Fibroblast of skin of left biceps (primary cell): Measurements from ENCODE around the gene UTP11.
"Not testable (repeated sequence)": the region's sequence is repeated elsewhere in the genome, so short reads cannot be mapped to it uniquely, and the experiment has no call there.

Experiments
- DNase-seq, 2 experiments: peaks; one replicate each; pipeline ENCODE4 v3.0.0-alpha.2; 2013; ENCODE audit warnings: low read depth in 2 of 2

The UTP11 gene

DNA sequence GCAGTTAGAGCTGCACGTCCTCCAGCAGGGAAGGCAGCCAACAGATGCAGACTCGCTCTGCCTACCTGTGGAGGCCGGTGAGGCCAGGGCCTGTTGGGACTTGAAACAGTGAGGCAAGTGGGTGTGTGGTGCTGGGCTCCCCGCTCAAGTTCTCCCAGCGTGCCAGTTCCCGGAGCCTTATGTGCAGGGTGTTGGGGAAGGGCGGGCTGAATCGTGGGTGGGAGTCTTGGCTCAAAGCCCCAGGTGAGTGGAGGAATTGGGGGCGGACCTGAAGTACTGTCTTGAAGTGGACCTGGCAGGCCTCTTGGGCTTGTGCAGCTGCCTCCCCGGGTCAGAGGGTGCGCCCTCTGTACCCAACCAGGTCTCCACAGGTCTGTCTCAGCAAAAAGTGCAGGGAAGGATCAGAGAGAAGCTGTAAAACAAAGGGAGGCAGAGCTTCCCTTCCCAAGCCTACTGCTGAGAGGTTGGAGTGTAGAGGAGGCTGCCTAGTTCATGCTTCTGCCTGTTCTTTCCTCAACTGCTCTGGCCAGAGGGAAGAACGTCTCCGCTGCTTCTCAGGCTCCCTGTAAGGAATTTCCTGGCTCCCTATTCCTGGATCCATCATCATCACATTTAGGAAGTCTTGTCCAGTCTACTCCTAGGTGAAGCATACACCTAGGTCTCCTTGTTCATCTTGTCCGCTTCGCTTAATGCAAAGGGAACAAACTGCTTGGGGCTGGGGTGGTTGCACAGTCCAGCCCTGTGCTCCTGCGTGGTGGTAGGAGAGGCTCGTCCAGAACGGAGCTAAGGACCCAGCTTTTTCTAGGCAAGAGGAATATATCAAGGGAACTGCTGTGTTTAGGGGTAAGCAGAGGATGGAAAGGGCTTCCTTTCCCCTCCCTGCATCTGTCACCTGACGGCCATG, 14.9 kb downstream of the UTP11 start:
- no peak for DNase-seq

DNA sequence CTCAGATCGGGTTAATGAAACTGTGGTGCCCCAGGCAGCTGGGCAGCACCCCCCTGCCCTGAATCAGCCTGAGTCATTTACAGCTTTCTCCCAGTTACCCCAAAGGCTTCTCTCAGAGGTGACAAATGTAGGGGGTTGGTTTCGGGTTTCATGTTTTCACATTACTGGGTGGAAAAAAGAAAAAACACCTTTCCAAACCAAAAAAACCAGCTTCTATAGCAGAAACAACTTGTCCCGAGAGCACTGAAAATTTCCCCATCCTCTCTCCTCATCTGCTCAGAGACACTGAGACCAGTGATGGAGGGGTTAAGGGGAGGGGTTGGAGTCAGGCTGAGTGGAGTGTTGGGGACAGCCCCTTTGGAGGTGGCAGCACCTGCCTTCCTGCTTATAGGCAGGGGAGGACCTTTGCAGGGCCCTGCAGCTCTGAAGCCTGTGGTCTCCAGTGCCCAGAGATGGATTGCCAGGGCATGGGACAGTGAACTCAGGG, 15.6 kb downstream of the UTP11 start:
- no peak for DNase-seq

DNA sequence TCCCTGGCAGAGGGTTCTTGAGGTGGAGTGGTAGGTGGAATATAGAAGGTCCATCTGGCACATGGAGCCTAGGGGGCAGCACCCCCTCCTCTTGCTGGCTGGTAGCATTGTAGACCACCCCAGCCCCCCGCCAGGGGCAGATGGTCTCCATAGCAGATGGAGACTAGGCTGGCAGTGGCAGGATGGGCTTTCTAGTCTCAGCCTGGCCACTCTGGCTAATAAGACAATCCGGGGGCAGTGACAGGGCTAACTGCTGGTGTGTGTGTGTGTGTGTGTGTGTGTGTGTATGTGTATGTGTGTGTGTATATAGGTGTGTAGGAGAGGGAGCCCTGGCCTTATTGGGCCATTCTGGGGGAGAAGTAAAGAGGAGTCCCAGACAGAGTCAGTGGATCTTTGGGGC, 16.1 kb downstream of the UTP11 start:
- DNase-seq = no peak

DNA sequence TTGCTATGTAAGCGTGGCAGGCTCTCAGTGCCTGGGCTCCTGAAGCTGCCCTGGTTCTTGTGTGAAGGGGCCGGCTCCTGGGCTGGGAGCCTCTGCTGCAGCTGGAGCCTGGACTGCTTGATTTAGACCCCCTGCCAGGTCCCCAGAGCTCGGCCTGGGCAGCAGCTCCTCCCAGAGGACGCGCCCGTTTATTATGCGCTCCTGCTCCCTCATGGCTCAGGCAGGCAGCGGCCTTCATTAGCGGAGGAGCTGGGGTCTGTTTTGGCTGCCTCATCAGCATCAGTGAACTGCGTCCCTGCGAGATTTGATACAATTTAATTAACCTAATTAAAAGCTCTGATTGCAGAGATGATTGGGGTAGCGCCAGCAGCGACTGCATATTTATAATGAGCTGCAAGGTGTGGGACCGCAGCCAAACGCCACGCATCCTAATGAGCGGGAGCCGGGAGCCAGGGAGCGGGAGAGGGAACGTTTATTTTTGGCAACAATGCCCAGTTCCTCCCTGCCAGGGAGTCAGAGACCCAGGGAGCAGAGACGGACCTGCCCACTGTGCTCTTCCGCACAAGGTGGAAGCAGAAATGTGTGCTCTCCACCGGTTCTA, 16.6 kb downstream of the UTP11 start:
- no peak for DNase-seq

DNA sequence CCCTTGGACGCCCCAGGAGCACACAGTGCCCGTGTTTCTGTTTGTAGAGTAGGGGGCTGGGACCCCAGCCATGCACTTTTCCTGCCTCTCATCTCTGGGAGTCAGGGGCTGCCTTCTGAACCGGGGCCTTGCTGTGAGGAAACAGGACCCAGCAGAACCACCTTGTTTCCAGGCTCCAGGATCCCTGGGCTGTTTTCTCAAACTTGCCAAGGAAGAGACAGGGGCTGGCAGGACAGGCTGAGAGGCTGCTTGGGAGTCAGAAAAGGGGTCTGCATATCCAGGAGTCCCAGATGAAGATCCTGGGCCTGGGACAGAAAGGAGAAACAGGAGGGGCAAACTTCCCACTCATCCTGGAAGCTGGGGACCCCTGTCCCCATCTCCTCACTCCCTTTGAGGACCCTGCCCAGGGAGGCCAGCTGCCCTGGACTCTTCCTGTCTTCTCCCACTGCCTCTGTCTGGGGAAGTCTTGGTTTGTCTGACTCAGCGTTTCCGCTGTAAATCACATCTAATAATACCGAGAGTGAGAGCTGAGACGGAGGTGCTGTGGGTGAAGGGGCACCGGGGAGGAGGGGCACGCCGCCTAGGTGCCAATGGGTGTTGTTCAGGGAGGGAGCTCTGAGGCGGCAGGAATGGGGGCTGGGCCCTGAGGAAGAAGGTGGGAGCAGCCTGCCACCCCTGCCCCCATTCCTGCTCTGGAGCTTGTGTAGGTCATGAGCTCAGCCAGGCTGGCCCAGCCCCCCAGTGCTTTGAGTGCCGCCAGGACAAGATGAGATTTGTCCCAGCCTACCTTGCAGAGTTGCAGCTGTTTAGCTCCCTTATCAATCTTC, 17.4 kb downstream of the UTP11 start:
- DNase-seq = no peak

DNA sequence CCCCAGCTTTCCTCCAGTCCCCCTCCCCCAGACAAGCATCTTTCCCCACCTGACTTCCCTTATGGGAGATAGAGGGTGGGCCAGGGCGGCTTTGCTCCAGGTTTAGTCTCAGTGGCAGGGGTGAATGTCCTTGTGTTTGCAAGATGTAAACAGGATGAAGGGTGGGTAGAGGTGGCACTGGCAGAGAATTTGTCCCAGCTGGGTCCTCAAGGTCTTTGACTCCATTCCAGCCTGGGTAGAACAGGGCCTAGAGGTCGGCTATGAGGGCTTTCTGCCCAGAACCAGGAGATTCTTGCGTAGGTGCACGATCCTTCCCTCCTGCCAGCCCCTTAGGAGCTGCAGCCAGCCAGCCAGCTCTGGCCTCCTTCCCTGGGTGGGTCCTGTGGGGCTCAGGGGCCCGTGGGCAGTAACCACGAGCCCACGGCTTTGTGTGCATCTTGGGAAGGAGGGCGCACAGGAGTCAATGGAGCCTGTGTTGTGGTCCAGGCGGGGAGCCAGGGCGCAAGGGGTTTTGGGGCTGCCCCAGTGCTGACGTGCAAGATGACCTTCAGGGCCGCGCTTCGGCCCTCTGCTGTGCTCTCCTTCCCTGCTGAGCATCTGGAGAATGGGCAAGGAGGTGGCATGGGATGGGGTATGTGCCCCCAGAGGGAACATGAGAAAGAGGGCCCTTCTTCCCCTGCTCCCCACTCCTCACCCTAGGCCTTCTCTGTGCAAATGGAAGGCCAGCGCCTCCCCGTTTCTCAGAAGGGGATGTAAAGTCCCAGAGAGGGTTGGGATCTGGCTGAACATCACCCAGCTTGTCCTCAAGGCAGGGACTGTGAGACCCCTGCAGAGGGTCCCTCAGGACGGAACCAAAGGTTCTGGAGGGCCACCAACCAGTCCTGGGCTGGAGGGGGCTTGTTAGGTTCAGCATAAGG, 18.3 kb downstream of the UTP11 start:
- DNase-seq = no peak

DNA sequence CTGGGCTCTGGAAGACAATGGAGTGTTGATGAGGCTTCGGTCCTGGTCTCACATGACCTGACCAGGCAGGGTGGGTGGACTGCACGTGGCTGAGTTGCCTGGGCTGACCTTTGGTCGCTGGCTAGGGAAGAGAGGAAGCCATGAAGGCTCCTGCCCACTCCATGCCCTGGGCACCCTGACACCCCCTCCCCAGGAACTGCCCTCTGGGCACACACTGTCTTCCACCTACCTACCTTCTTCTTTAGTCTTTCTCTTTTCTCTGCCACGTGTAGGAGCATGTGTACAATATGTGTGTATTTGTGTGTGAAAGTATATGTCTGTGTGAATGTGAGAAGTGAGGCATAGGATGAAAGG, 19.0 kb downstream of the UTP11 start:
- no peak for DNase-seq

DNA sequence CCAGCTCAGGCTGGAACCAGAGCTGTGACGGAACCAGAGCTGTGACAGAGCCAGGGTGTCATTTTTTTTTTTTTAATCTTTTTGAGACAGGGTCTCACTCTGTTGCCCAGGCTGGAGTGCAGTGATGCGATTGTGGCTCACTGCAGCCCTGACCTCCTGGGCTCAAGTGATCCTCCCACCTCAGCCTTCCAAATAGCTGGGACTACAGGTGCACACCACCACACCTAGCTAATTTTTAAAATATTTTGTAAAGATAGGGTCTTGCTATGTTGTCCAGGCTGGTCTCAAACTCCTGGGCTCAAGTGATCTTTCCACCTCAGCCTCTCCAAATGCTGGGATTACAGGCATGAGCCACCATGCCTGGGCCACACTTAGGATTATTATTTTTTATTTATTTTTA, 20.5 kb downstream of the UTP11 start:
- not testable (repeated sequence) for DNase-seq

DNA sequence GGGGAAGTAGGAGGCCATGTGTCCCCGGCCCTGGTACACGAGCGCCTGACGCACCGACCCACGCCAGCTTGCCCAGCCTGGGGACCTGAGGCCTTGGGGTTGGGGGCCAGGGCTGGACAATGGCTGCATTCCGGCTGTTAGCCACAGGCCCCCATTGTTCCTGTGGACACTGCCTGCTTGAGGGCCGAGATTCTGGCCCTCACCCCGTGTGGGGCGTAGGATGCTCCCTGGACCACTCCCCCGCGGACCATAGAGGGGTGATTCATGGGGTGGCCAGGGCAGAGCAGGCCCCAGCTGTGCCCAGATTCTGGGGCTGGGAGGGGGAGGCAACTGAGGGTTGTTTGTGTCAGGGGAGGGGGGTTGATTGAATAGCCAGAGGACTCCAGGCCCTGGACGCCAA, 22.3 kb downstream of the UTP11 start:
- DNase-seq = no peak

DNA sequence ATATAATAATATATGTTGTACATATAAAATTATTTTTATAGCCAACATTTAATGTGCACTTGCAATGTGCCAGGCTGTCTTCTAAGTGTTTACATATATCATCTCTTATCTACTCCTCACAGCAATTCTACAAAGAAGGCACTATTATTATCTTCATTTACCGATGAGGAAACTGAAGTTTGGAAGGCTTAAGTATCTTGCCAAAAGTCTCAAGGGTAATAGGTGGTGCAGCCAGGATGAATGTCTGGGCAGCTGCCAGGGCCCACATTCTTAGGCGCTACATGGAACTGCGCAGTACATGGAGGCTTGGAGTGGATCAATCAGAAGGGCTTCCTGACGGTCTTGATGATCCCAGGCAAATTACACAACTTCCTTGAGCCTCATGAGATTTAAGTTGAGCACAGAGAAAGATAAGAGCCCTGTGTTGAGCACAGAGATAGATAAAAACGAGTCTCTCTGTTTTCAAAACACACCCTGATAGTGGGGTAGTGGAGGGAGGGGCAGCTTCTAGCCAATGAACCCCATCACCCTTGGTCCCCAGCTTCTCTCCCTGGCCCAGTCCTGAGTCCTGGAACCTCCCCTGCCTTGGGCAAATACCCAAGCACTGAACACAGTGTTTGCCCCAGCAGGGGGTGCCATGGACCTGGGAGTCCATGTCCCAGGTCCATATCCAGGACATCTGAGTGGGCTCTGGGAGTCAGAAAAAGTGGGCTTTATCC, 24.8 kb downstream of the UTP11 start:
- no peak for DNase-seq

DNA sequence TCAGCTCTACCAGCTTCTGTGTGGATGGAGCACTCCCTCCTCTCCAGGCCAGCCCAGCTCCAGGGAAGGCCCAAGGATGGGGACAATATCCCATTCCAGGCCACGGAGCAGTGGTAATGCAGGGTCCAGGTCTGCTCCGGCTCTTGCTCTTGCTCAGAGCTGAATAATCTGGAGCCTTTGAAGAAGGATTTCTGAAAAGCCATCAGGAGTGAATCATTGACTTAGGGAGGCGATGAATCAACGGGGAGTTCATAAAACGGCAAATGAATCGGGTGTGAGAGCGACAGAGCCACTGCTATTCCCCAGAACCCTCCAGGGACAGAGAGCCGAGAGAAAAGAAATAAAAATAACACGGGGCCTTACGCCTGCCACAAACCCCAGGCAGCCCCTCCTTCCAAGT, 26.3 kb downstream of the UTP11 start:
- DNase-seq = no peak

DNA sequence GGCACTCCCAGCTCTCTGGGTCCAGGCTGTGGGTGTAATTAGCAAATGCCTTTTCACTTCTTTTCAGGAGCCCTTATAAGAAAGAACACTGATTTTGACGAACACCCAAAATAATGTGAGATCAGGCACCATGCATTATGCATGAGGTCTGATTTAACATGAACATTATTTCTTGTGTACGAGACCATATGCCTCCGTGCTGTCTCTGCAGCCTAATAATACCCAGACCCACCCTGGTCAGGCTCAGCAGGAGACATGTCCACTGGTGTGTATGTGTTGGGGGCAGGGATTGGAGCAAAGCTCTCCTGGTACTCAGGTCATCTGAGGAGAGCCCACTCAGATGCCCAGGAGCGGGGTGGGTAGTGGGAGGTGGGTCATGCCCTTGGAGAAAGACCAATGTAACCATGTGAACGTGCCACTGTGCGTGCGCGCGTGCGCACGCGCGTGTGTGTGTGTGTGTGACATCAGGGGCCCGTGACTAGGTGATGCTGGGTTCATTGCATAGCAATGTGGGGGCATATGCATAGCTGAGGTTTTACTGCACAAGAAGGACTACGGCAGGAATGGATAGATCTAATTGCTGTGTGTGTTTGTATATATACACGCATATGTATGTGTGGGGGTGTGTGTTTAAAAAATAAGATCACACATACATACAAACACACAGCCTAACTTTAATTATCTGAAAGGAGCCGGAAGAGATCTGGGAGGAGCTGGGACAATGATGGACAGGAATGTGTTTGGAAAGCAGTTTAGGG, 27.0 kb downstream of the UTP11 start:
- DNase-seq = no peak

DNA sequence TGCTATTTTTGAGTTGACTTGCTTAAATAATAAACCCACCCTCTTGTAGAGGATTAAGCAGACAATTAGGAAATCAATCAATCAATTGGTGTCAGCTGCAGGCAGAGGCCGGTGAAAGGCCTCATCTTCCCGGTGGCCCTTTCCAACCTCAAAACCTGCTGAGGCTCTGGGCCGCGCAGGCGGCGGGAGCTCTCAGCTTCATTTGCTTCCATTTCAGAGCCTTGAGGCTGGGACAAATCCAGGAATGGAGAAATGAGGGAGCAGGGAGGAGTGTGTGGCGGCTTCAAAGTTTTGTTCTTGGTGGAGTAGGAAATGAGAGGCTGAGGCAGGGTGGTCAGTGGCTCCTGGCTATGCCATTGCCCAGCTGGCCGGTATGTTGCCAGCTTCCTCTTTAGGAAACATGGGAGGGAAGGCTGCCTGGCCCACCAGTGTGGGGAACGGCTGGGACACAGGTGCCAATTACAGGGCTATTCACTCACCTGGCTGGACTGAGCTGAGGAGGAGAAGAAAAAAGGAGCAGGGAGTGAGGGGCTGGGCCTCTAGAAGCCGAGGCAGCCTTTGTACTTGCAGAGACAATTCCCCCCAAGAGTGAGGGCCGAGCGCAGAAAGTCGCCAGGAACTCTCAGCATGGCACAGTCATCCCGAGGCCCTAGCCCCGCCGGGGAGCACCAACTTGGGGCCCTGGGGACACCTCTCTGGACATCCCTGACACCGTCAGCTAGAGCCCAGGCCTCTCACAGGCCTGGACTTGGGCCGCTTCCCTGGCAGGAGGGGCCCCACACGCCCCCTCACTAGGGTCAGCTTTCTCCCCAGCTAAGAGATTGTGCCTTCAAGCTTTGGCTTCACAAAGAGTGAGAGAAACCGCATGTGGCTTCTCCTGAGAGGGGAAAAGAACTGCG, 29.7 kb downstream of the UTP11 start:
- no peak for DNase-seq

DNA sequence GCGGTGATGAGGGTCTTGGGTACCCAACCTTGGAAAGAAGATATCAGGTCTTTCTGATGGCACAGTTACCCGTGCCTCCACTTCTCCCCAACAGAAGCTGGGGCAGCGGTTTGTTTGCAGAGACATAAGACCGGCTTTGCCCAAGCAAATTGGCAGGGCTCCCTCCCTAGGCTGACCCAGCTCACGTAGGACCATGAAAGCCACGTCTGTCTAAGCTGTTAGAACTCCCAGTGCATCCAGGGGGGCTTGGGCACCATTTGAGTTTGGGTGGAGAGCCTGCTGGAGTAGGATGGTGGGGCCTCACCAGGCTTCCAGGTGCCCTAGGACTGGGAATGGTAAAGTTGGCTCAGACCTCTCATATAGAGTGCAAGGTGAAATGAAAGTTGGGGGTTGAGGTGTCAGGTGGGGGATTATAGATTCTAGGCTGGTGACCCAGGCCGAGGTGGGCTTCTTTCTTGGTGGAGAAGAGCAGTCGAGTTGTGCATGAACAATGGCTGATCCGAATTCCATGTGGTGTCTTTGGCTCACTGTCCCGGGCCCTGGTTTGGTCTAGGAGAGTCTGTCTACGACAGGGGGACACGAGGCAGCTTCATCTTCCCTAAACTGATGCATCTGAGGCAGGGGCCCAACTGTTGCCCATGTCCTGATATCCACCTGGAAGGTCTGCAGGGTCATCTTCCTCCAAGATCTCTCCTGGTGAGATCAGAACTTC, 30.7 kb downstream of the UTP11 start:
- no peak for DNase-seq

DNA sequence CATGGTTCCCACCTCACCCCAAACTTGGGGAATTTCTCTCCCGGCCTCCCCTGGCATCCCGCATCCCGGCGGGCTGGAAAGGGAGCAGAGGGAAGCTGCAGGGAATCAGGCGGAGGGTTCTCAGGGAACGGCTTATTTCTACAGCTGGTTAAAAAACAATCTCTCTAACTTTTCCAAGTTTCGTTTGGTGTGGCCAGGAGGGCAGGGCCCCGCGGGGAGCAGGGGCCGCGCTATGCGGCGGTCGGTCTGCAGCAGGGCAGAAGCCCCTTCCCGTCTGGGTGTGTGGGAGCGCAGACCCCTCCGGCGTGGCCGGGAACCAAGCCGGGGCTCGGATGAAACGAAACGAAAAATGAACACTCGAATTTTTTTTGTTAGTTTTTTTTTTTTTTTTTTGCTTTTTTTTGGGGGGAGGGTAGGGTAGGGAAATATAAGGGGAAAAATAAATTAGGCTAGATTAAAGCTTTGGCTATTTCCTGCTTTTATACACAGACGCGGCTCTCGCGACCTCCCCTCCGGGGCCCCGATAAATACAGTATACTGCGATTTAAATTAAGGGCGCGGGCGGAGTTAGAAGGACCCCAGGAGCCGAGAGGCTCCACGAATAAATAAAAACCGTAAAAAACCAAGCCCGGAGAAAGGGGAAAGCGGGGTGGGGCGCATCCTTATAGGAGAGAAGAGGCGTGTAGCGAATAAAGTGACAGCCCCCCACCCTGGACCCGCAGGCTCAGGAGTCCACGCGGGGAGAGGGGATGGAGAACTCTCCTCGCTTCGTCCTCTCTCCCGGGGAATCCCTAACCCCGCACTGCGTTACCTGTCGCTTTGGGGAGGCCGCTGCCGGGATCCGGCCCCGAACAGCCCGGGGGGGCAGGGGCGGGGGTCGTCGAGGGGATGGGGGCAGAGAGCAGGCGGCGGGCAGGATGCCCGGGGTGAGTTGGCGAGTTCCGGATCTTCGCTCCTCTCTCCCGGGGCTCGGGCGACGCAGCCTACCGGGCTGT, 32.0 kb downstream of the UTP11 start:
- no peak for DNase-seq

DNA sequence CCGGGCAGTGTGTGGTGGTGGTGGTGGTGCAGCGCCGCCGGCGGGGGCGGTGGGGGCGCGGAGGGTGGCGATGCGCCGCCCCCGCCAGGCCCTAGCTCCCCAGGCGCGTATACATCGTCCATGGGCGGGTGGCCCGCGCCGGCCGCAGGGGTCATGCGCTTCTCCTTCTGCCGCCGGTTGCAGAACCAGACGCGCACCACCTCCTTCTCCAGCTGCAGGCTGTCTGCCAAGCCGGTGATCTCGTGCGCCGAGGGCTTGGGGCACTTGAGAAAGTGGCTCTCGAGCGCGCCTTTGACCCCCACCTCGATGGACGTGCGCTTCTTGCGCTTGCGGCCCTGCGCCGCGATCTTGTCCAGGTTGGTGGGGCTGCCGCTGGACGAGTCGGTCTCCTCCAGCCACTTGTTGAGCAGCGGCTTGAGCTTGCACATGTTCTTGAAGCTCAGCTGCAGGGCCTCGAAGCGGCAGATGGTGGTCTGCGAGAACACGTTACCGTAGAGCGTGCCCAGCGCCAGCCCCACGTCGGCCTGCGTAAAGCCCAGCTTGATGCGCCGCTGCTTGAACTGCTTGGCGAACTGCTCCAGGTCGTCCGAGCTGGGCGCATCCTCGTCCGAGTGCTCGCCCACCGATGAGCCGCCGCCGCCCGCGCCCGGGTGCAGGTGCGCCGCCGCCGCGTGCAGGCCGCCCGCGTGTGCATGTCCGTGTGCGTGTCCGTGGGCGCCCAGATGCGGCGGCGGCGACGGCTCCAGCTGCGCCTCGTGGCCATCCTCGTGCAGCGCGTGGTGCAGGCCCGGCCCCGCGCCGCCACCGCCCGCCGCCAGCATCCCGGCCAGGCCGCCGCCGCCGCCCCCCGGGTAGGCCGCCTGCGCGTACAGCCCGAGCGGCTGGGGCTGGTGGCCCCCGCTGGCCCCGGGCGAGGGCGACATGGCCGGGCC, 33.1 kb downstream of the UTP11 start:
- DNase-seq = no peak
